Measurements from ENCODE around the gene CLDN1.

- TF ChIP-seq CTCF (IDR thresholded peaks at IDR 0.05) (no peak), ZFX (IDR thresholded peaks at IDR 0.05; ENCODE audit: borderline replicate concordance) (no peak)
Measured at GRCh38 chr3:190320594-190321362, 1.5 kb downstream of the CLDN1 start.
